Measurements from ENCODE around the gene ACTL10. TPM values are rescaled to one million over a fixed set of nuclear protein-coding genes. Genes with fewer than 3 reads are reported as not detected.

ACTL10 gene
- polyA plus RNA-seq, 1 donor: 0.32 TPM

Other genes starting within 250 kb of the ACTL10 start
- 9.1 TPM for gene SNTA1, start 223.2 kb upstream of the ACTL10 start, polyA plus RNA-seq (ENCODE audit: insufficient read length)
- gene CBFA2T2, start 176.8 kb upstream of the ACTL10 start, polyA plus RNA-seq (ENCODE audit: insufficient read length): 36.9 TPM
- gene C20orf144, start 4.6 kb upstream of the ACTL10 start, polyA plus RNA-seq (ENCODE audit: insufficient read length): 0.33 TPM
- gene NECAB3, start 7.5 kb downstream of the ACTL10 start, polyA plus RNA-seq (ENCODE audit: insufficient read length): 13.3 TPM
- 14.7 TPM for gene E2F1, start 19.4 kb downstream of the ACTL10 start, polyA plus RNA-seq (ENCODE audit: insufficient read length)
- 8.4 TPM for gene PXMP4, start 53.4 kb downstream of the ACTL10 start, polyA plus RNA-seq (ENCODE audit: insufficient read length)
- 3.0 TPM for gene ZNF341, start 65.1 kb downstream of the ACTL10 start, polyA plus RNA-seq (ENCODE audit: insufficient read length)
- 93.7 TPM for gene CHMP4B, start 144.4 kb downstream of the ACTL10 start, polyA plus RNA-seq (ENCODE audit: insufficient read length)

Data from left kidney (tissue), 1 donor.